ENCODE data around the gene STXBP5.

Gene STXBP5

GRCh38 chr6:147287869-147288271 lies 83.7 kb downstream of the STXBP5 start:
- no peak for DNase-seq (ENCODE audit: low read depth in 2 of 3, low spot score in 1 of 3)

GRCh38 chr6:147297124-147297523 lies 92.9 kb downstream of the STXBP5 start:
- no peak for DNase-seq (ENCODE audit: low read depth in 2 of 3, low spot score in 1 of 3)

- DNase-seq (ENCODE audit: low read depth in 2 of 3, low spot score in 1 of 3), result no peak
Measured at GRCh38 chr6:147297663-147298316, 93.6 kb downstream of the STXBP5 start.

GRCh38 chr6:147298461-147298860 lies 94.2 kb downstream of the STXBP5 start:
- no peak for DNase-seq (ENCODE audit: low read depth in 2 of 3, low spot score in 1 of 3)

- no peak for DNase-seq (ENCODE audit: low read depth in 2 of 3, low spot score in 1 of 3)
Measured at GRCh38 chr6:147299035-147299434, 94.8 kb downstream of the STXBP5 start.

GRCh38 chr6:147301070-147301469 lies 96.9 kb downstream of the STXBP5 start:
- DNase-seq (ENCODE audit: low read depth in 2 of 3, low spot score in 1 of 3), result no peak

GRCh38 chr6:147304016-147304415 lies 99.8 kb downstream of the STXBP5 start:
- DNase-seq (ENCODE audit: low read depth in 2 of 3, low spot score in 1 of 3), result no peak

- no peak for DNase-seq (ENCODE audit: low read depth in 2 of 3, low spot score in 1 of 3)
Measured at GRCh38 chr6:147310521-147310920, 106.3 kb downstream of the STXBP5 start.

GRCh38 chr6:147311218-147311617 lies 107.0 kb downstream of the STXBP5 start:
- DNase-seq (ENCODE audit: low read depth in 2 of 3, low spot score in 1 of 3), result no peak

GRCh38 chr6:147321260-147321659 lies 117.0 kb downstream of the STXBP5 start:
- no peak for DNase-seq (ENCODE audit: low read depth in 2 of 3, low spot score in 1 of 3)

- DNase-seq (ENCODE audit: low read depth in 2 of 3, low spot score in 1 of 3), result peak in 1 of 3 donors; percentile 24
Measured at GRCh38 chr6:147322299-147323162, 118.3 kb downstream of the STXBP5 start.

- no peak for DNase-seq (ENCODE audit: low read depth in 2 of 3, low spot score in 1 of 3)
Measured at GRCh38 chr6:147325557-147325956, 121.3 kb downstream of the STXBP5 start.

- DNase-seq (ENCODE audit: low read depth in 2 of 3, low spot score in 1 of 3), result no peak
Measured at GRCh38 chr6:147331401-147331800, 127.2 kb downstream of the STXBP5 start.

- no peak for DNase-seq (ENCODE audit: low read depth in 2 of 3, low spot score in 1 of 3)
Measured at GRCh38 chr6:147337921-147338320, 133.7 kb downstream of the STXBP5 start.

GRCh38 chr6:147341486-147341885 lies 137.3 kb downstream of the STXBP5 start:
- DNase-seq (ENCODE audit: low read depth in 2 of 3, low spot score in 1 of 3), result no peak

- no peak for DNase-seq (ENCODE audit: low read depth in 2 of 3, low spot score in 1 of 3)
Measured at GRCh38 chr6:147345902-147346301, 141.7 kb downstream of the STXBP5 start.

GRCh38 chr6:147347179-147347881 lies 143.1 kb downstream of the STXBP5 start:
- no peak for DNase-seq (ENCODE audit: low read depth in 2 of 3, low spot score in 1 of 3)

GRCh38 chr6:147347882-147348575 lies 143.8 kb downstream of the STXBP5 start:
- DNase-seq (ENCODE audit: low read depth in 2 of 3, low spot score in 1 of 3), result no peak

GRCh38 chr6:147361311-147361981 lies 157.2 kb downstream of the STXBP5 start:
- no peak for DNase-seq (ENCODE audit: low read depth in 2 of 3, low spot score in 1 of 3)

- DNase-seq (ENCODE audit: low read depth in 2 of 3, low spot score in 1 of 3), result no peak
Measured at GRCh38 chr6:147366290-147366689, 162.1 kb downstream of the STXBP5 start.

GRCh38 chr6:147371325-147371724 lies 167.1 kb downstream of the STXBP5 start:
- DNase-seq (ENCODE audit: low read depth in 2 of 3, low spot score in 1 of 3), result no peak

Measured in stimulated activated CD4-positive, alpha-beta T cell treated with anti-CD3 and anti-CD28 coated beads, Interleukin-12 subunit alpha, Interleukin-12 subunit beta, amount 100 ng/mL, for 48 hours (primary cell).